Muscle of arm (tissue), 12 donors: Measurements from ENCODE around the gene TWNK. TPM values are rescaled to one million over a fixed set of nuclear protein-coding genes. Genes with fewer than 3 reads are reported as not detected.
"Not testable (repeated sequence)": the region's sequence is repeated elsewhere in the genome, so short reads cannot be mapped to it uniquely, and the experiment has no call there.

Experiments used
- DNase-seq: peaks from one replicate; pipeline ENCODE4 v3.0.0-alpha.2; 2013
- polyA plus RNA-seq, 12 donors: library from polyadenylated mRNA; unstranded; fragments of 120-200 nt; gene quantifications; one replicate each; pipeline ENCODE4 v1.2.1, GENCODE V29; 2013; ENCODE audit not compliant: insufficient read length in 12 of 12

The TWNK gene
- polyA plus RNA-seq, 12 donors = 5.7 to 11.2 (median 9.7) TPM; not detected in 1

GRCh38 chr10:101029520-101030295 is 42.4 kb downstream of the TWNK start:
- DNase-seq = no peak

DNA sequence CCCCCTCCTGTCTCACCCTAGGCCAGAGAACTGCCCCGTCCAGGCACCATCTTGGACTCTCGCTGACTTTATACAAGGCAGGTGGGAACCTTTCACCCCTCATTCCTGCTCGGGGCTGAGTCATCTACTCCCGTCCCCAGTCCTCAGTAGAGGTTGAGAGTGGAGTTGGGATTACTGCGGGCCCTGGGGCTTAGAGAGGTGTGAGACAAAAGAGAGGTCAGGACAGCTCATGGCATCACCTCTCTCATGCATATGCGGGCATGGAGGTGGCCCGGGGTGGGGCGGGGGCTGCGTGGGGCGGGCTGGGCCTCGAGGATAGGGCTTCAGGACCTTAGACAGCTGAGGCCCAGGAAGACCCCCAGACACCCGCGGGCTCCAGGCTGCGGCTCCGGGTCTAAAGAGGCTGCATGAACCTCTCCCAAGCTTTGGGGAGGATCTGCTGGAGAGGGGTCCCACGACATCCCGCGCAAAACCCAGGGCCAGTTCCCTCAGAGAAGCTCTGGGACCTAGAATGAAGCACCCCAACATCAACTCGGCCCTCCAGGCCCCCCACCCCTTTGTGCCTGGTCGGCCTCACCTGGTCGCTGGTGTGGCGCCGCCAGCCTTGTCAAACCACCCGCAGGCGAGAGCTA is 43.3 kb downstream of the TWNK start:
- DNase-seq = no peak

- peak; percentile 88 for DNase-seq
These were observed 43.9 kb downstream of the TWNK start, which contains the start of the genes PDZD7 and SFXN3 for GRCh38 chr10:101031128-101031795. Gene PDZD7 (minus strand): TSS chr10:101031129. CDS start chr10:101030219, 910 bp downstream. Gene SFXN3 (plus strand): TSS chr10:101031234. CDS start chr10:101034695, 3,461 bp downstream.

DNA sequence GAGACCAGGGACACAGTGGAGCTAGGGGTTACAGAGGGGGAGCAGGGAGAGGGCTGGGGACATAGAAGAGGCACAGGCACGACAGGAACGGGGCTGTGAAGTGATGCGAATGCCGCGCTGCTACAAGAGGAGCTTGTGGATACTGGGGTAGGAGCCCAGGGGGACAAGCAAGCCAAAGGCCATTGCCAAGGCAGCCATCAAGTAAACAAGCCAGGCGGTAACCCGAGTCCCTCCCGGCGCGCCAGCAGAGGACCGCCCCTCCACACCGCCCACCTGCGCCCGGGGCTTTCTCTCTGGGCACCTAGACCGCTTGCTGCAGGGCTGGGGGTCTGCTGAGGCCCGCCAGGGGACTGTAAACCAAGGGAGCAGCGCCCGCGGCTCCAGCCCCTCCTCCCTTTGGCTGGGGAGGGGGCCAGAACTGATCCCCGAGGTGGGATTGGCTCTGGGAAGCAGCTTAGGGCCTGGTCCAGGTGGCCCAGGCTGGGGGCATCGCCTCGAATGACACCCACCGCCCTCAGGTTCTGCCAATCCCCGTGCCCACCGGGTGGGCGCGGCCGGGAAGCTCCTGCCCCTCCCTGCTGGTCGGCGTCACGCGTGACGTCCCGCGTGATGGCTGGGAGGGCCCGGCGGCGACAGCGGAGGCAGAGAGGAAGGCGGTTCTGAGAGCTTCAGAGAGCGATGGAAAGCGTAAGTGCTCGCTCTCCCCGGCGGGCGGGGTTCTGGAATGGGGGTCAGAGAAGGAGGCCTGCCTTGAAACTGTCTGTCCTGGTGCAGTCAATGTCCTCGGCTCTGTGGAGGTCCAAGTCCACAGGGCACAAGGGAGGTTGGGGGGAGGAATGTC is 44.7 kb downstream of the TWNK start:
- DNase-seq = peak; percentile 87

DNA sequence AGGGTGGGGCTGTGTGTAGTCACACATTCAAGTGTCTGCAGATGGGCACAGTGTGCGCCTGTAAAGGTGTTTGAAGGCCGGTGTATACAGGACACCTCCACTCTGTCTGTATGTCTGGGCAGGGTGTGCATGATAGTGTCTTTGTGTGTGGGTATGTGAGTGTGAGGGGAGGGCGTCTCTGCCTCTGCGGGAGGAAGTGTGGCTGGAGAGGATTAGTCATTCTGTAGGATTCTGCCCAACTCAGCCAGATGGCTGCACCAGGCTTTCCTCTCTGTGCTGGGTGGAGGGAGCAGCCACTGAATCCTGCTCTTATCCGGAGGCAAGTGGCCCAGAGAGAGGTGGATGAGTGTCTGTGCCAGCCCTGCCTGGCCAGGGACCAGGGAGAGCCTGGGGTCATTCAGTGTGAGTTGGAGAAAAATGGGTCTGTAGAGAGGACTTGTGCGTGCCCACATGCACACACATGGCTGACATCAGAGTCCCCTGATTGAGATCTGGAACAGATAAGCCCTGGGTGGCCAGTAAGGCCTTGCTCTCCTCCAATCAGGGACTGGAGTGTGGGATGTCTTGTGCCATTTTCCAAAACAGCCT is 45.4 kb downstream of the TWNK start:
- DNase-seq = peak; percentile 77

GRCh38 chr10:101033276-101033675 is 45.9 kb downstream of the TWNK start:
- no peak for DNase-seq

- not testable (repeated sequence) for DNase-seq
These were observed 47.1 kb downstream of the TWNK start for GRCh38 chr10:101034404-101034803.

DNA sequence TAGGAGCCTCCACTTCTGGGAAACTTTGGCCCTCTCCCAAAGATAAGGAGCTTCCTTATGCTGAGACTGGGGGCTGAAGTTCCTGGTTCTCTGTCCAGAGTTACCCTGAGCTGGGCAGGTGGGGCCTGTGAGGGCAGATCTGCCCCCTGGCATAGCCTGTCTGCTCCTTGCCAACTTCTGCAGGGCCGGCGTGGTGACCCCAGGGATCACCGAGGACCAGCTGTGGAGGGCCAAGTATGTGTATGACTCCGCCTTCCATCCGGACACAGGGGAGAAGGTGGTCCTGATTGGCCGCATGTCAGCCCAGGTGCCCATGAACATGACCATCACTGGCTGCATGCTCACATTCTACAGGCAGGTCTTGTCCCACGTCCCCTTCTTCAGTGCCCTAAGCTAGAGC is 48.0 kb downstream of the TWNK start:
- no peak for DNase-seq

DNA sequence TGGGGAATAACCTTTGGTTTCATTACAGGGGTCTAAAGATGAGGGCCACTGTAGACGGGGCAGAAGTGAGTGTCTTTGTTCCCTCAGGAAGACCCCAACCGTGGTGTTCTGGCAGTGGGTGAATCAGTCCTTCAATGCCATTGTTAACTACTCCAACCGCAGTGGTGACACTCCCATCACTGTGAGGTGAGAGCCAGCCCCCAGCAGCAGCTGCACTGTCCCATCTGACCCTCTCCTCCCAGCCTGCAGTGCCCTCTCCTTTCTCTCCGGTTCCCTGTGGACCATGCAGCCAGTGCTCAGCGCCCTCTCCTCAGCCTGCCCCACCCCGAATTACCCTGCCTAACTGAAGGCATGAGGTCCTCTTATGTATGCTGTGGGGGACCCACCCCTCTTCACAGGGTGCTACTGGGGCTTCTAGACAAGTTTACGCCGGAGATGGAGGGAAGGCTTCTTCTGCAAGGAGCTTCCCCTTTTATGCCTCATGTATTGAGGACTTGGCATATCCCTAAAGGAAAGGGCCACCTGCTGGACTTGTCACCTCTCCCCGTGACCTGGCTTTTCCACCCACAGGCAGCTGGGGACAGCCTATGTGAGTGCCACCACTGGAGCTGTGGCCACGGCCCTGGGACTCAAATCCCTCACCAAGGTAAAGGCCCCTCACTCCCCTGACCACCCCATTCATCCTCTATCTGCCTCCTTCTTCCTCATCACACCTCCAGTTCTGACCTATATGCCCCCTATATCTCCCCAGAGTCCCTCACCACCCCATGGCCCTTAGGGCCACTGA is 48.8 kb downstream of the TWNK start:
- DNase-seq = no peak

- DNase-seq = no peak
These were observed 49.4 kb downstream of the TWNK start for GRCh38 chr10:101036726-101037125.

DNA sequence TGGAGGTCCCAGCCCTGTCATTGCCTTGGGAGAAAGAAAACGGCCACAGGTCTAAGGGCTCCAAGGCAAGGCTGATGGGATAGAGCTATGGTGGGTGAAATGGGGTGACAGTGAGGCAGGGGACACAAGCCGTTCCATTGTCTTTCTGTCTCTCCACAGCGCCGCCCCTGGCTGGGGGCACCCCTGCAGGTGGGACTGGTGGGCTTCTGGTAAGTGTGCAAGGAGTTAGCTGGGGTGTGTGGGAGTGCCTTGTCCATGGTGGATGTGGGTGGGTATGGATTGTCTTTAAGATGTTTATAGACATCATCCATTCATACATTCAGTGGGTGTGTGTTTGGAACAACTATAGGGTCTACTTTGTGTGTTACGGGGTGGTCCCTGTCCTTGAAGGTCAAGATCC is 51.1 kb downstream of the TWNK start:
- DNase-seq = no peak

GRCh38 chr10:101040061-101040460 is 52.7 kb downstream of the TWNK start:
- no peak for DNase-seq

GRCh38 chr10:101040851-101041250 is 53.5 kb downstream of the TWNK start:
- no peak for DNase-seq

GRCh38 chr10:101041252-101041761 is 54.0 kb downstream of the TWNK start:
- peak; percentile 91 for DNase-seq

GRCh38 chr10:101042118-101042517 is 54.8 kb downstream of the TWNK start:
- DNase-seq = no peak

DNA sequence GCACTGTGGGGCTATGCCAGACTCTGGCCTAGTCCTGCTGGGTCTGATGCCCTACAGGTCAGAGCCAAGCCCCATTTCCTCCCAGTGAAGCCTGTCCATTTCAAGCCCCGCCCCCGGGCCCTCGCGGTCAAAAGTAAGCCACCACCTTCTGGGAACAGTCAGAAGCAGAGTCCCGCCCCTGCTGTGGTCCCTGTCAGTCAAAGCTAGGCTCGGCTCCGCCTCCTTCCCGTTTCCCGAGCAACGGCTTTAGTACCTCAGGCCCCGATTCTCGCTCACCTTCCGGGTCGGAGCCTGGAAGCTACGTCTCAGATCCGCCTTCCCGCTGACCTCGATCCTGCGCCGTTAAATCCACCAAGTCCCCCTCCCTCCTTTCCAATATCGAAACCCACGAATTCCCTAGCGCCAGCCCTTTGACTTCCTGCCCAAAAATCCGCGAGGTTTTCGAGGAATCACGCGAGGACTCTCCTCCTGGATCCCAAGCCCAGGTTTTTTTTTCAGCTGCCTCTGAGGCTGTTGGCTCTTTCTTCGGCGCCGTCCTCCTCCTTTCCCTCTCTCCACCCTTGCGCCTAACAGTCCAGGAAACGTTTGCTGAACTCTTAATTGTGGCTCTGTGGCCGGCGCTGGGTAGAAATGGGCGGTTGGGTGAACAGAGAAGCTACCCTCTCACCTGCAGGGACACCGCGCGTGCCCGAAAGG is 55.5 kb downstream of the TWNK start:
- DNase-seq = peak; percentile 96

DNA sequence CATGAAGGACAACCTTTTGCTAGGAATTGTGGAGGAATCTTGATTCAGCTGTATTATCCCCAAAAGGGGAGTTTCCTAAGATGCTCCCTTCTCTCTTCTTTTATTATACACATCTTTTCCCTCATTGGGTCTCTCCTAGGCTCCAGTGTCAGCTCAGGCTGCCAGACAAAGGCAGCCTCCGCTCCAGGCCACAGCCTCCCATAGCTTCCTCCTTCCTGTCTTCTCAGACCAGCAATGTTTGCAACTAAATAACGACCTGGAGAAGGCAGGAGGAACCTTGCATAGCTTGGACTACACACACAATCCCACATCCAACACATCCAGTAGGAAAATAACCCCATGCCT is 56.0 kb downstream of the TWNK start:
- DNase-seq = no peak
